ENCODE data around the gene NUP210L. TPM values are rescaled to one million over a fixed set of nuclear protein-coding genes. Genes with fewer than 3 reads are reported as not detected.

NUP210L gene
- total and polyA plus RNA-seq, 2 of the 13 experiments (the other 11 are each of a cell fraction or from before 2014, with no cell fraction given): not detected

- TF ChIP-seq ZFAT (CRISPR knock-in tag; conservative IDR thresholded peaks at IDR 0.05) (no peak), E2F5 (CRISPR knock-in tag; conservative IDR thresholded peaks at IDR 0.05) (0 out of 2 replicates have a peak, but pooled peaks have one; percentile 18), ZC3H4 (CRISPR knock-in tag; IDR thresholded peaks at IDR 0.05; ENCODE audit: borderline replicate concordance) (no peak), CTCF (CRISPR knock-in tag; IDR thresholded peaks at IDR 0.05) (no peak; the same call in 1 of the 2 replicates), ZNF776 (CRISPR knock-in tag; IDR thresholded peaks at IDR 0.05) (peak; percentile 93; the same call in 1 of the 2 replicates), EZH2 (conservative IDR thresholded peaks at IDR 0.05; ENCODE audit: low read depth, low read length) (no peak), ZNF292 (CRISPR knock-in tag; IDR thresholded peaks at IDR 0.05; ENCODE audit: borderline replicate concordance, low read depth) (no peak; the same call in 1 of the 2 replicates), SKIL (CRISPR knock-in tag; IDR thresholded peaks at IDR 0.05; ENCODE audit: borderline replicate concordance) (no peak), HMGXB4 (CRISPR knock-in tag; IDR thresholded peaks at IDR 0.05; ENCODE audit: borderline replicate concordance in 1 of 2, low read depth in 1 of 2) (peak; percentile 68 to 85), POLR2AphosphoS5 (IDR thresholded peaks at IDR 0.05; ENCODE audit: low read depth, low read length) (peak; percentile 79), NCOA2 (CRISPR knock-in tag; IDR thresholded peaks at IDR 0.05) (peak; percentile 35; the same call in 1 of the 2 replicates), ZNF343 (CRISPR knock-in tag; IDR thresholded peaks at IDR 0.05) (peak; percentile 81; the same call in 1 of the 2 replicates), EED (CRISPR knock-in tag; IDR thresholded peaks at IDR 0.05) (no peak), GPBP1L1 (CRISPR knock-in tag; IDR thresholded peaks at IDR 0.05) (no peak), JDP2 (CRISPR knock-in tag; IDR thresholded peaks at IDR 0.05; ENCODE audit: borderline replicate concordance) (no peak; the same call in 1 of the 2 replicates), HNRNPH1 (optimal IDR thresholded peaks at IDR 0.05; ENCODE audit: low read depth, low read length) (no peak), MEF2D (CRISPR knock-in tag; IDR thresholded peaks at IDR 0.05) (no peak), ONECUT2 (CRISPR knock-in tag; IDR thresholded peaks at IDR 0.05) (peak; percentile 99), HMG20B (CRISPR knock-in tag; conservative IDR thresholded peaks at IDR 0.05) (no peak), SMARCC2 (IDR thresholded peaks at IDR 0.05) (no peak)
Observed at GRCh38 chr1:153977250-153978240, 177.3 kb downstream of the NUP210L start, which contains the start of gene JTB (continued).

Measured in HepG2 (cell line).